ENCODE data around the gene JPH3. TPM values are rescaled to one million over a fixed set of nuclear protein-coding genes. Genes with fewer than 3 reads are reported as not detected.

Gene JPH3
- total RNA-seq, 1 experiment from 2014 or later: 39.0 TPM

- Mint-ChIP-seq H3K4me3 (no peak overlapping the region), H3K27ac (no peak overlapping the region), H3K4me1 (no peaks in the 10 kb centered on the region), H3K27me3 (ENCODE audit: low read depth) (no peaks in the 10 kb centered on the region; the same call in 1 of the 2 replicates), H3K36me3 (peaks cover 67% of the 10 kb centered on the region), H3K9me3 (peaks cover 6% of the 10 kb centered on the region; the same call in 1 of the 2 replicates)
- DNase-seq (ENCODE audit: low spot score) (no peak), ATAC-seq (no peak)
- POLR2A ChIA-PET: no interaction called here
- CTCF ChIA-PET: interaction anchor here (0.6 kb wide), 2 partner anchors 11 to 107 kb away, joined by 3 read pairs; no protein-coding TSS in a partner anchor
- TF ChIP-seq NFATC4 (CRISPR knock-in tag; IDR thresholded peaks at IDR 0.05): no peak
- TF ChIP-seq ATF3 (CRISPR knock-in tag; conservative IDR thresholded peaks at IDR 0.05): no peak
- no peak for TF ChIP-seq CREM (CRISPR knock-in tag; IDR thresholded peaks at IDR 0.05)
- TF ChIP-seq FOXJ3 (CRISPR knock-in tag; IDR thresholded peaks at IDR 0.05; ENCODE audit: borderline replicate concordance): no peak
- TF ChIP-seq MXD4 (CRISPR knock-in tag; IDR thresholded peaks at IDR 0.05; ENCODE audit: borderline replicate concordance): no peak
- TF ChIP-seq EMX1 (CRISPR knock-in tag; IDR thresholded peaks at IDR 0.05): no peak
- no peak for TF ChIP-seq OVOL2 (CRISPR knock-in tag; IDR thresholded peaks at IDR 0.05; ENCODE audit: borderline replicate concordance)
- TF ChIP-seq E2F1 (CRISPR knock-in tag; IDR thresholded peaks at IDR 0.05): no peak
- TF ChIP-seq NR2C2 (CRISPR knock-in tag; IDR thresholded peaks at IDR 0.05): no peak
- TF ChIP-seq RELA (CRISPR knock-in tag; IDR thresholded peaks at IDR 0.05; ENCODE audit: borderline replicate concordance): no peak
- TF ChIP-seq ZNF416 (CRISPR knock-in tag; IDR thresholded peaks at IDR 0.05): no peak
Measured at GRCh38 chr16:87744750-87745514, 142.6 kb downstream of the JPH3 start.

GRCh38 chr16:87746178-87746577 is 143.9 kb downstream of the JPH3 start:
- H3K4me1 Mint-ChIP-seq: no peaks in the 10 kb centered on the region
- CTCF ChIA-PET: no interaction called here
- DNase-seq (ENCODE audit: low spot score) (no peak), ATAC-seq (no peak)
- peaks cover 73% of the 10 kb centered on the region for H3K36me3 Mint-ChIP-seq
- H3K4me3 Mint-ChIP-seq: no peak overlapping the region
- no peak overlapping the region for H3K27ac Mint-ChIP-seq
- POLR2A ChIA-PET: no interaction called here
- H3K27me3 Mint-ChIP-seq (ENCODE audit: low read depth): no peaks in the 10 kb centered on the region; the same call in 1 of the 2 replicates
- peaks cover 6% of the 10 kb centered on the region; the same call in 1 of the 2 replicates for H3K9me3 Mint-ChIP-seq
- TF ChIP-seq ATF2 (CRISPR knock-in tag; IDR thresholded peaks at IDR 0.05; ENCODE audit: borderline replicate concordance, low read depth) (no peak), NFE2L1 (CRISPR knock-in tag; IDR thresholded peaks at IDR 0.05) (no peak), ELF4 (CRISPR knock-in tag; IDR thresholded peaks at IDR 0.05; ENCODE audit: low read depth) (no peak), ZNF138 (CRISPR knock-in tag; conservative IDR thresholded peaks at IDR 0.05) (no peak), ERG (CRISPR knock-in tag; IDR thresholded peaks at IDR 0.05) (no peak), ZNF232 (CRISPR knock-in tag; IDR thresholded peaks at IDR 0.05) (no peak)

Other genes with a start within 250 kb of the JPH3 start
- 20.8 to 24.2 TPM (median 22.6 TPM) in 3 replicates for gene FBXO31, start 218.7 kb upstream of the JPH3 start, total RNA-seq (2021)
- gene MAP1LC3B, start 210.2 kb upstream of the JPH3 start, total RNA-seq (2021): 40.1 to 46.9 TPM (median 43.2 TPM) in 3 replicates
- 30.6 to 33.8 TPM (median 30.9 TPM) in 3 replicates for gene ZCCHC14, start 109.5 kb upstream of the JPH3 start, total RNA-seq (2021)
- 60.0 to 63.6 TPM (median 60.5 TPM) in 3 replicates for gene KLHDC4, start 163.5 kb downstream of the JPH3 start, total RNA-seq (2021)